ENCODE results near the gene FHAD1.

FHAD1 gene

DNA sequence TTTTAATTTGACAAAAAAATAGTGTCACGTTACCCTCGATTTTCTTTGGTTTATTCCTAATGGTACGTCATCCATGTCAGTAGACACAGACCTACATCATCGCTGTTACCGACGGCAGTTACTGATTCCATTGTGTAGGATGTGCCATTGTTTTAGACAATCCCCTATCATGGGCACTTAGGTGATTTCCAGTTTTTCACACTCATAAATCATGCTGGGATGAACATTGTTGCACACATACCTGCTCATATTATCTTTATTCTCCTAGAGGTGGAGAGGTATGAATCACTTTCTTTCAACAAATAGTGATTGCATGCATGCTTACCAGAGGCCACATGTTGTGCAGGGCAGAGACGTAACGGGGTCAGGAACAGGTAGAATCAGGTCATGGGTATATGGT, 83.0 kb downstream of the FHAD1 start:
- DNase-seq = no peak

DNA sequence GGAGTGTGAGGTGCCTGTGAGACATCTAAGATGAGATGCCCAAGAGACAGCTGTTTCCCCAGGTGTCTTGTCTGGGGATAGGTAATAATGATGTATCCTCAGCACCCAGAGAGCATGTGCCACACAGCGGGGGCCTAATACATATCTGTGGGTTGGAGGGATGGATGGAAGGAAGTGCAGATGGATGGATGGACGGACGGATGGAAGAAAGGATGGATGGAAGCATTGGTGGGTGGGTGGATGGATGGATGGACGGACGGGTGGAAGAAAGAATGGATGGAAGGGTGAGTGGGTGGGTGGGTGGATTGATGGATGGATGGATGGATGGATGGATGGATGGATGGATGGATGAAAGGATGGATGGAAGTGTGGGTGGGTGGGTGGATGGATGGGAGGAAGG, 84.2 kb downstream of the FHAD1 start:
- no peak for DNase-seq

DNA sequence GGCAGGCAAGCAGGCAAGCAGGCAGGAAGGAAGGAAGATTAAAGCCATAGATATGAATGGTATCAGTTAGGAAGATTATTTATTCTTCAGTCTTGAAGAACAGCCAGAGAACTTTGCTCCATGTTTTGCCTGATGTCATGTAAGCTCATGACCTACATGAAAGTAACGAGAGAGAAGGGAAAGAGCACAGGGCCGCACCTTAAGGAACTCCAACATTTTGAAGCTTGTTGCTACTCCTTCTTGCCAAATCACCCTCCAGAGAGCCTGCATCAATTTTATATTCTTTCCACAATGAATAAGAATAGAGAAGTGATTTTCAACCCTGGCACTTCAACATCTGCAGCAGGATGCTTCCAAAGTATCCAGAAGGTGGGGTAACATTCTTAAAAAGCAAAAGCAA, 84.7 kb downstream of the FHAD1 start:
- no peak for DNase-seq

DNA sequence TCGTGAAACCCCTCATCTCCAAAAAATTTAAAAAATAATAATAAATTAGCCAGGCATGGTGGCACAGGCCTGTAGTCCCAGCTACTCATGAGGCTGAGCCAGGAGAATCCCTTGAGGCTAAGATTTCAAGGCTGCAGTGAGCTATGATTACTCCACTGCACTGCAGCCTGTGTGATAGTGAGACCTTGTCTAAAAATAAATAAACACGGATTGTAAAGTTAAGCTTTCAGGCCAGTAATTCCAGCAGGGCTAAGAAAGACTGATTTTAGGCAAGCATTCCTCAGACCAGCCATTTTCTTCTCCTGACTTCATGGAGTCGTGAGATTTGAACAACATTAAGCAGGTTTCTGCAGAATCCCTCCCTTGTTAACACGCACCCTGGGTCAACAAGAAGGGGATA, 85.5 kb downstream of the FHAD1 start:
- no peak for DNase-seq

DNA sequence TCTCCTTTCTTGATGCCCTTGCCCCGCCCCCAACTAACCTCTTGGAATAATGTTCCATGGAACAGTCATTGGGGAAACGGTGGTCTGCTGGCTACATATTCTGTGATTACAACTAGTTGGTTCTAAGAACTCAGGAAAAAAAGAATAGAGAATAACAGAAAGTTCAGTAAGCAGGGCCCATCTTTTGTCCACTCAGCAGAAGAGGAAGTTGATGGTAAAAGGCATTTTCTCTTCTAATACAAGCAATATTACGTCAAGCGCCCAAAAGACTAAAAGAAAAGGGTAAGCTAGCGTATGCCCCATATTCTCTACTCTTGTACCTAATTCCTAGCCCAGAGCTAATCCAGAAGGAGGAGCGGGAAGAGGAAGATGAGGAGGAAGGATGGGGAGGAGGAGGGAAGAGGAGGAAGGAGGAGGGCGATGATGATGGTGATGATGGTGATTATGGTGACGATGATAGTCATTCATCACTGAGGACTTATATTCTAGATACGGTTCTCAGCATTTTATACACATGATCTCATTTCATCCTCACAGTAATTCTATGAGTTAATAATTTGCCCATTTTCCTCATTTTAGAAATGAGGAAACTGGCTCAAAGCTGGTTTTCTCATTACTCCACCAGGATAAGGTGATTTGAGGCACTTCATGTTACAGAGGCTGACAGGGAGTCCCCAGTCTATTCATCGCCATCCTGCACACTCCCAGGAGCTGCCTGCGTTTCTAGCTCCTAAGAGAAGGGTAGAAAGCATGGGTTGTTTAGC, 86.1 kb downstream of the FHAD1 start:
- no peak for DNase-seq

DNA sequence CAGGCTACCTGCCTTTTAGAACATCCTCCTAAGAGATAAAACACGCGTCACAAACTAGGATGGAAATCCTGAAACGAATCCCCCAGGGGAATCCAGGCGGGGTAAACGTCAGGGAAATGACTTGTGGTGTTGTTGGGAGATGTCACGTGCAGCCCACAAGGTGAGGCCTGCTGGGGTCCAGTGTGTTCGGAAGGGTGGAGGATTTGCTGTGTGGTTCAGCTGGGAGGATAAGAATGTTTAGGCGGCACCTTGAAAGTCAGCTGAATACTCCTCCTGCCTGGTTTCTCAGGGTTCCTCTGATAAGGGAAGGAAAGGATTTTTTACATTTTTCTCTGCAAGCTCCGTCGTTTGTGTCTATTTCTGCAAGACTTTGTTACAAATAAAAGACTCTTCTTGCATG, 88.0 kb downstream of the FHAD1 start:
- DNase-seq = no peak

DNA sequence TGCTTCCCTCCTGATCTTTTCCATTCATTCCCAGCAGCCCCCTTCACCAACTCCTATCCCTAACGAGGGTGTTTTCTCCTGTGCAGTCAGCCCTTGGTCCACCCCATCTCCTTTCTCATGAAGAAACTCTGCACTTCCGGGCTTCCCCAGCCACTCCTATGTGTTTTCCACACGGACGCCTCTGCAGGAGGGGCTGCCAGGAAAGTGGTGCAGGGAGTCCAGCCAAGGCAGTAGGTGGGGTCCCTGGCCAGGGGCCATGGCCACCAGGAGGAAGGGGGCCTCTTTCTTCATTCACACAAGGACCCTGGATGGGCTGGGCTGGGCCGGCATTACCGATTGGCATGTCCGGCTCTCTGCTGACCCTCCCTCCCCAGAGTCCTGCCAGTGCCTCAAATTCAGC, 89.8 kb downstream of the FHAD1 start:
- DNase-seq = no peak

DNA sequence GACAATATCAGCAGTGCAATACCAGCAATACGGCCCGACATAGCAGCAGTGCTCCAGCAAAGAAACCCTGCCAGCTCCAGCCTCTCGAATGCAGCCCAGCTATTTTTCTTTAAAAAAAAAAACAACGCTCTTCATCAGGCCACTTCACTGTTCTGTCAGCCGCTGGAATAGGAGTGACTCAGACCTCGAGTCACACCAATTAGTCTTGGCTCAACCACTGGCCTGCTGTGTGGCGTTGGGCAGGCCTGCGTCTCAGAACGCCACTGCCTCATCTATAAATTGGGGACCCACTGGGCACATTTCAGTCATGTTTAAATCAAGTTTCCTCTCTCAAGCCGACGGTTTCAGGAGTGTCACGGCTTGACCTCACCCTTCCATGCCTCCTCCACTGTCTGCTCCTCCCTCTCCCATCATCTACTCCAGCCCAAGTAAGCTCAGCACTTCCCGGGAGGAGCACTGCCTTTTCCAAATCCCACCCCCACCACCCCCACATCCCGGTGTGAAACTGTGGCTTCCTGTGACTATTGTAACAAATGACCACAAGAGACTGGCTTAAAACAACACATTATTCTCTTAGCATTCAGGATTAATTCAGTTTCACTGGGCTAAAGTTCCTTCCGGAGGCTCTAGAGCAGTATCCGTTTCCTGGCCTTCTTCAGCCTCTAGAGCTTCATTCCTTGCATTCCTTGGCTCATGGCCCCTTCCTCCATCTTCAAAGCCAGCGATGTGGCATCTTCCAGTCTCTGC, 90.8 kb downstream of the FHAD1 start:
- no peak for DNase-seq

DNA sequence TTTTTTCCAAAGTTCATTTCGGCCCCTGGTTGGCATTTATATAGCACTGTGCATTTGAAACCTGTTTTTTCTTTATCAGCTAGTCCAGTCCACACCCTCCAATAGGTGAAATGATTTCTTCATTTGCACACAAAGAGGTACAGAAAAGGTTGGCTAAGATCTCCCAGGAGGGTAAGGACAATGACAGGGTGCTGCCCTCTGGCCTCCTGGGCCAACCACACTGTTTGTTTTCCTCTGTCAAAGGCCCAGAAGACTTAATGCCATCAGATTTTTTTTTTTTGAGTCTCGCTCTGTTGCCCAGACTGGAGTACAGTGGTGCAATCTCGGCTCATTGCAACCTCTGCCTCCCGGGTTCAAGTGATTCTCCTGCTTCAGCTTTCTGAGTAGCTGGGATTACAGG, 92.5 kb downstream of the FHAD1 start:
- no peak for DNase-seq

DNA sequence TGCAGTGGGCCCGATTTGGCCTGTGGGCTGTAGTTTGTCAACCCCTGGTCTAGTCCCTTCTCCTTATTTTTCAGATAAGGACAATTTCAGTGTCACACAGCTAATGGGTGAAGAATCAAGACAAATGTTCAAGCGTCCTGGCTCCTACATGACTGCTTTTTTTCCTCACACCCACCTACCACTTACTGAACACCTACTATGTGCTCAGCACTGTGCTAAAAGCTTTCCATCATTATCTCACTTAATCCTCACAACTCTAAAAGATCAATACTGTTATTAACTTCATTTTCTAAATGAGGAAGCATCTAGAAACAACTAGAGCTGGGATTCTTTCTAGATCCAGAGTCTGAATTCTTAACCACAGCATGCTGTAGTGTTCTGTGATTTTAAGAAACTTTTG, 94.2 kb downstream of the FHAD1 start:
- DNase-seq = no peak

DNA sequence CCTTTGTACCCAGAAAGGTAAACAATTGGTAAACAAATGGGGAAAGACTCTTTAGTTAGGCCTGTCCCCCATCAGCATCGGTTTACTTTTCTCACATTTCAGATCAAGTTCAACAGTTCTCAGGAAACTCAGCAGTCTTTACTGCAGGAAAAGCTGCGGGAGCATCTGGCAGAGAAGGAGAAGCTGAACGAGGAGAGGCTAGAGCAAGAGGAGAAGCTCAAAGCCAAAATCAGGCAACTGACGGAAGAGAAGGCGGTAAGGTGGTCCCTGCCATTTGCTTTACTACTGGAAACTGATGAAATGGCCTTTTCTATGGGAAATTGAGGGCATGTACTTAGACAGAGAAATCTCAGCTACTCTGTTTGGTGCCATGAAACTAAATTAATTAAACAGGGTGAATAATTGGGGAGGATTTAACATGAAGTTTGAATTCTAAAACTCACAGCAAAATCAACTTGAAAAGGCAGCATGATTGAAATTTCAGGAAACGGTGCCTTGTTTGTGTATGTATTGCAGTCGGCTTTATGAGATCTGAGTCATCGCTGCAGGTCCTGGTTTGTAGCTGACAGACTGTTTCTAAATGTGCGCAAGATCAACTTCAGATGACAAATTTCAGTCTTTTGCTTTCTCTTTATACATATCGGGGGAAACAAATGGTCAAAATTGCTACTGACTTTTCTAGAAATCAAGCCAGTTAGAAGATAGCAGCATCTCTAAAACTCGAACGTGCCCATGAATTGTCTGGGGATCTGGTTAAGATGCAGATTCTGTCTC, 94.8 kb downstream of the FHAD1 start:
- no peak for DNase-seq

DNA sequence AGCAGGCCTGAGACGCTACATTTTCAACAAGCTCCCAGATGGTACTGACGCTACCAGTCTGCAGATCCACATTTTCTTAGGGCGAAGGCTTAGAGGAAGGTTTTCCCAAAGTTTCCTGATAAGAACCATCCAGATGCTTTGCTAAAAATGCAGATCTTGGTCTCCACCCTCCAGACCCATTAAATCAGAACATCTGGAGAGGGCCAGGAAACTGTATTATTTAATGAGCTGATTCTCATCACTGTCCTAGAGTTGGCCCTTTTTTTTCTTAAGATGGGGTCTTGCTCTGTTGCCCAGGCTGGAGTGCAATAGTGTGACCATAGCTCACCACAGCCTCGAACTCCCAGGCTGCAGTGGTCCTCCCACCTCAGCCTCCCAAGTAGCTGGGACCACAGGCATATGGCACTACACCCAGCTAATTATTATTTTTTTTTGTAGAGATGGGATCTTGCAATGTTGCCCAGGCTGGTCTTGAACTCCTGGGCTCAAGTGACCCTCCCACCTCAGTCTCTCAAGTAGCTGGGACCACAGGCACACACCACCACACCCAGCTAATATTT, 95.5 kb downstream of the FHAD1 start:
- DNase-seq = no peak

DNA sequence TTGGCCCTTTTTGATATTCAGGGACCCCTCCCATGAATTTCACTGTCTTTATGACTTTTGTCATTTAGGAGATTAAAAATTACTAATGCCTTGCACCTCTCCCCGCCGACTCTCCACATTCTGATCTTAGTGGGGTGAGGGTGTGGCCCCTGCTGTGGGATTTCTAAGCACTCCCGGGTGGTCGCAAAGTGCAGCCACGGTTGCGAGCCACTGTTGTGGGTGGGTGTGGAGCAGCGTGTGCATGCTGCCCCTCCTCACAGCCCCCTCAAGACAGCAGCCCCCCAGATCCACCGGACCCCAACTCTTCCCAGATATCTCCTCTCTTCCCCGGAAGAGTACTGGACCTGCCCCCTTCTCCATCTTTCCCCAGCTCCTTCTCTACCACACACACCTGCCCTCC, 96.1 kb downstream of the FHAD1 start:
- DNase-seq = no peak

DNA sequence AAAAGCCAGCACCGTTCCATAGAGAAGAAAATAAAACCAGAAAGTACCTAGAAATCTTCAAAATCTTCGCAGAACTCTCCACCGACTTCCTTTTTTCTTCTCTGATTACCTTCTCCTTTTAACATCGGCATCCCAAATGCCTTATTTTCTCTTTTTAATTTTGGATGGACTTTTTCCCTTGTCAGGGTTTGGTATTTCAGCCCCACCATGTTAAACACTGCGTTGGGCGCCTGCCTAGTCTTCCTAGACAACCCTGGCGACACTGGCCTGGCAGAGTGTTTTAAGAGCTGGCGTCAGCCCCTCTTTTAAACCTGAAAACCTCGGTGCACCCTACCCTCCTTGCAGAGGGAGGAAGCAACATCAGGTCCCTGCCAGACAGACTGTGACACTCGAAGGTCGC, 96.7 kb downstream of the FHAD1 start:
- no peak for DNase-seq

DNA sequence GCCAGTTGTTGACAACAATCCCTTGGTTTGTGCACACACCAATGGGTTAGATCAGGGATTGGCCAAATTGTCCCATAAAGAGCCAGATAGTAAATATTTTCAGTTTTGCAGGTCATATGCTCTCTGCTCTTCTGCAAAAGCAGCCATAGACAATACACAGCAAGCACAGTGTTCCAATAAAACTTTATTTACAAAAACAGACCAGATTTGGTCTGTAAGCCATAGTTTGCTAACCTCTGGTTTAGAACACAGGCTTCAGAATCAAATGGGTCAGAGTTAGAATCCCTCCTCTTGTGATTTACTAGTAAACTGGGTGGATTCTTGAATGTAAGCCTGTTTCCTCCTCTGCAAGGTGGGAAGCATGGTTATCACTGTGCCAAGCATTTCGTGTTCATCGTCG, 97.4 kb downstream of the FHAD1 start:
- DNase-seq = no peak

DNA sequence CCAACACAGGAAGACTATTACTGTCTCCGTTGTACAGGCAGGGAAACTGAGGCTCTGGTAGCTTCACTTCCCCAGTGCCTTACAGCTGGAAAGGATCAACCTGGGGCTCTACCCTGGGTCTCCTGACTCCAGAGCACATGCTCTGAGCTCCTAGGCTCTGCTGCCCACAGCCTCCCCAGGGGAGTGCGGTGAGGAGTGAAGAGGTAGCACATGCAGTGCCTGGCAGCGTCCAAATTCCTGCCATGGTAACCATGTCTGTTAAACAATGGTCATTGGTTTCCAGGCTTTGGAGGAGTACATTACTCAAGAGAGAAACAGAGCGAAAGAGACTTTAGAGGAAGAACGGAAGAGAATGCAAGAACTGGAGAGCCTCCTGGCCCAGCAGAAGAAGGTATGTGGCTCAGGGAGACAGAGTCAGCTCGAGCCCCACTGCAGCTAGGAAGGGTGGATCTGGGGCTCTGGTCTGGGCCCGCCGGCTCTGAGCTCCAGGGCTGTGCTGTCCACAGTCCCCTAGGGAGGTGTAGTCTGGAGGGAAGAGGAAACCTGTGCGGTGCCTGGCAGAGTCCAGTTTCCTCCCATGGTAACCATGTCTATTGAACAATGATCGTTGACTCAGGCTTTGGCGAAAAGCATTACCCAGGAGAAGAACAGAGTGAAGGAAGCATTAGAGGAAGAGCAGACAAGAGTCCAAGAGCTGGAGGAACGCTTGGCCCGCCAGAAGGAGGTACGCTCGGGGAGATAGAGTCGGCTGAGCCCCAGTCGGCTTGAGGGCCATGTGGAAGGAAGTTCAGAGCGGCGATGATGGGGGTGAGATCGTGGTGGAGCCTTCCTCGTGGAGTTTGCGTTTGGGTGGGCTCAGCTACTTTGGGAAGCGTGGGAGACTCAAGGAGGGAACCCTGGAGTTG, 98.0 kb downstream of the FHAD1 start:
- DNase-seq = no peak

DNA sequence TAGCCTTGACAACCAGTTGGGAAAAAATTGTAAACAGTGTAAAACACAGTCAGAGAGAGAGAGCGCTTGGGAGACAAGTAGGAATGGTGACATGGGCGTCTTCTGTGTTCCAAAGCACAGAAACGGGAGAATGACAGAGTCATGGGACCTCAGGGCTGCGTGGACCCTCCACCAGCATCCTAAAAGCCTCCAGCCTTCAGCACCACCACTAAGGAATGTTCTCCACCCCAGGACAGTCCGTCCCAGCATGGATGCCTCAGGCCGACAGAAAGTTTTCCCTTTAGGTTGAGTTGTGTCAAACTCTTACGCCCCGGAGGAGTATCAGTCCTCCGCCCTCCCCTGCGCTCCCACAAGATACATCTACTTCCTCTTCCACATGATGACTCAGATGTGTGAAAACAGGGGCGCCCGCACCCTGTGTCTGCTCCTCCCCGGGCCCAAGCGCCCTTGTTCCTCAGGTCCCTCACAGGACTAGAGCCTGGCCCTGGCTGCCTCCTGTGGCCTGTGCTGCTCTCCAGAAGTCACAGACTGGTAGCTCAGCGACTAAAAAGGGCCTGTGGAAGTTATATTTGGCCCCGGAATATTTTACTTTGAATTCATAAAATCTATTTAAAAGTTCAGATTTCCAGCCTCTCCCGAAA, 98.8 kb downstream of the FHAD1 start:
- no peak for DNase-seq

DNA sequence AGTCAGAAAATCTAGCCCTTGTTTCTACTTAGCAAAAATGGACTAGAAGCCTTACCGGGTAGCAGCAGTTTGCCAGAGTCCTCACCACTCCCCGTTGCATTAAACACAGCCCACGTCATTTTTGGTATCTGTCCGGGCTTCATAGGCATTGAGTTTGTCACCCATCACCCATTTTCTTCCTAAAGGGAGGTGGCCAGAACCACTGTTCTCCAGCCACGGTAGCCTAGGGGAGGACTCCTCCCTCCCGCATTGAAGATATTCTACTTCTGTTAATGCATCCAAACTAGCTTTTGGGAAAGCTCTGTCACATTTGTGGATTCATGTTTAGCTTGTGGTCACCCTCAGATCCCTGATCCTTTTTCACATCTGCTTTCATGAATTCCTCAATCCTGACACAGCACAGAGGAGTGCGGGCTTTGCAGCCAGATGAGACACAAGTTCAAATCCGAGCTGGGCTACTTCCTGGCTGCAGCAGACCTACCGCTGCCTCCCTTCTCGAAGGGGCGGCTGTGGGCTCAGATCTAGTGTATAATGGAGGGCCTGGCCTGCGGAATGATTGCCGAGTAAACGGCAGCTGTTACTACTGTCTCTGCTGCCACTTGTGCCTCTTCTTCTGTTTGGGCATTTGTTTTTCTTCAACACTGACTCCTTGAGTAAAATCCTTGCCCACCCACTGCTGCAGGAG, 99.5 kb downstream of the FHAD1 start:
- DNase-seq = no peak

DNA sequence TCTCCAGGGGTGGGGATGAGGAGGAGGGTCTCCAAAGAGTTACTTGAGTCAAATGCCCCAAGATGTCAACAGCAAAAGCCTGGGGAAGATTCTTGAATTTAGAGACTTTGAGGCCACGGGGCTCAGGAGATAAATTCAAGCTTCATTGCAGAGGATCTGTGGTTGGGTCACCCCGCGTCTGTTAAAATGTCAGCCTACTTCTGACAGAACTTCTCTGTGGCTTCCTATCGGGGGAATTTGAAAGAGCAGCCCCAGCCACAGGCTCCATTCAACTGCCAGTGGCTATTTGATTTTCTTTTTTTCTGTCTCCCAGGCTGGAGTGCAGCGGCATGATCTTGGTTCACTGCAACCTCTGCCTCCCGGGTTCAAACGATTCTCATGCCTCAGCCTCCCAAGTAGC, 100.2 kb downstream of the FHAD1 start:
- DNase-seq = no peak

DNA sequence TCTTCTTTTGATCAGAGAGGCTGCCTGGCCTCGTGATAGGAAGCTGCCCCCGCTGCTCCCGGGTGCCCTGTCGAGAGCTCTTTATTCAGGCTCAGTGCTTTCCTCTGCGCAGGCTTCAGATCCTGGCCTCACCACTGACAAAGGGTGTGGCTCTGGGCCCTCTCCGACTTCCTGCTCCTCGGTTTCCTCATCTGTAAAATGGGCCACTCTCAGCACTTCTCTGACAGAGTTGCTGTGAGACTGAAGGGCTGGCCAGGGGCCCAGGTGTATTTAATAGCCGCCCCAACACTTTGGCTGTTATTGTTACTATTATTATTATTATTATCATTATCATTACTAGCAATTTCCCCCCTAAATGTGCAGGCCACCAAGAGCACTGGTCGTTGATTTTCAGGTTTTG, 101.6 kb downstream of the FHAD1 start:
- DNase-seq = no peak

DNA sequence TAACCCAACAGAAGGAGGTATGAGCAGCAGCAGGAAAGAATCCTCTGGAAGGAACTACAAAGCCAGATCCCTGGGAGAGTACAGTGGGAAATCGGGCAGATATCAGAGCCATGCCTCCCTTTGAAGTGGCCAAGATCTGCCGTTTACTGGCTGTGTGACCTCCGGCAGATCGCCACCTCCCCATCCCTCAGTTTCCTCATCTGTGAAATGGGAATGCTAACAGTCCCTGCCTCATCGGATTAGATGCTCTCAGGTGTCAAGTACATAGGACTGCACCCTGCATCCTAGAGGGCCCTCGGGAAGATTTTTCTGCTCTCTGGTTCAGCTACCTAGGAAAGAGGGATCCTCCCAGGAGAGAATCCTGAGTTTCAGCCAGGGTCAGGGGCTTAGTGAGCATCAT, 102.1 kb downstream of the FHAD1 start:
- DNase-seq = no peak
